CD4-positive, alpha-beta memory T cell (primary cell): Measurements from ENCODE around the gene STX1A. TPM values are rescaled to one million over a fixed set of nuclear protein-coding genes. Genes with fewer than 3 reads are reported as not detected.

Experiments used
- CTCF ChIA-PET: fragments of 350-600 bp; sonication (Branson Sonifier 250); formaldehyde crosslinking; loops from one replicate; lab custom pipeline; 2021; ENCODE audit warnings: inconsistent platforms; ENCODE audit not compliant: partially characterized antibody; lab: Charles Lee
- POLR2A ChIA-PET: fragments of 350-600 bp; sonication (Branson Sonifier 250); formaldehyde crosslinking; loops from one replicate; lab custom pipeline; 2021; ENCODE audit not compliant: partially characterized antibody; lab: Charles Lee
- DNase-seq, 5 donors: peaks; one replicate each; pipeline versions ENCODE4 v3.0.0 to v3.0.0-alpha.2; 2020 to 2022; ENCODE audit warnings: mixed read lengths in 1 of 5
- H3K27ac ChIP-seq: one replicate; pipeline ENCODE4 v1.7.0; 2013; ENCODE audit warnings: low read depth, low read length
- H3K27me3 ChIP-seq: 2 replicates; pipeline ENCODE4 v1.7.0; 2013; ENCODE audit warnings: mild to moderate bottlenecking, low read length, moderate library complexity; ENCODE audit not compliant: insufficient read depth
- H3K36me3 ChIP-seq: 2 replicates; pipeline ENCODE4 v1.7.0; 2013; ENCODE audit warnings: mild to moderate bottlenecking, low read length, moderate library complexity; ENCODE audit not compliant: insufficient read depth
- H3K4me1 ChIP-seq: 2 replicates; pipeline ENCODE4 v1.7.0; 2013; ENCODE audit warnings: mild to moderate bottlenecking, low read length, moderate library complexity; ENCODE audit not compliant: insufficient read depth
- H3K4me3 ChIP-seq, 2 donors: one replicate each; pipeline ENCODE4 v1.7.0; 2013; ENCODE audit warnings: low read length in 2 of 2, mild to moderate bottlenecking in 1 of 2
- H3K9me3 ChIP-seq, 2 donors: one replicate each; pipeline ENCODE4 v1.7.0; 2013; ENCODE audit warnings: low read length in 2 of 2, control low read depth in 1 of 2; ENCODE audit not compliant: control insufficient read depth in 1 of 2
- H3K27ac Mint-ChIP-seq, 7 donors: one replicate each; pipeline ENCODE4 v1.8.0; 2020 to 2021; ENCODE audit warnings: mixed read lengths in 7 of 7, mild to moderate bottlenecking in 6 of 7, inconsistent platforms in 3 of 7, moderate library complexity in 3 of 7
- H3K27me3 Mint-ChIP-seq, 2 donors: one replicate each; pipeline ENCODE4 v1.8.0; 2020 to 2021; ENCODE audit warnings: mixed read lengths in 2 of 2
- H3K36me3 Mint-ChIP-seq, 2 donors: one replicate each; pipeline ENCODE4 v1.8.0; 2020 to 2021; ENCODE audit warnings: mixed read lengths in 2 of 2, inconsistent platforms in 1 of 2, mild to moderate bottlenecking in 1 of 2
- H3K4me1 Mint-ChIP-seq, 4 donors: one replicate each; pipeline ENCODE4 v1.8.0; 2020 to 2021; ENCODE audit warnings: mixed read lengths in 4 of 4, mild to moderate bottlenecking in 1 of 4
- H3K4me3 Mint-ChIP-seq, 8 donors: one replicate each; pipeline ENCODE4 v1.8.0; 2020 to 2021; ENCODE audit warnings: mixed read lengths in 8 of 8, mild to moderate bottlenecking in 7 of 8, moderate library complexity in 6 of 8, inconsistent platforms in 3 of 8
- H3K9me3 Mint-ChIP-seq, 8 donors: one replicate each; pipeline ENCODE4 v1.8.0; 2020 to 2021; ENCODE audit warnings: mixed read lengths in 8 of 8, mild to moderate bottlenecking in 5 of 8, inconsistent platforms in 3 of 8, moderate library complexity in 1 of 8
- intact Hi-C: fragments of 100-400 bp; cut with micrococcal nuclease; formaldehyde crosslinking; loops from one replicate; pipeline ENCODE4 v1.15.1; 2023
- polyA plus RNA-seq, 2 donors: library from polyadenylated mRNA; unstranded; fragments of 300-500 nt; fragmentation: Illumina TruSeq; gene quantifications; one replicate each; pipeline ENCODE4 v1.2.3, GENCODE V29; 2021
- total RNA-seq, 2 experiments: library from RNA; stranded (reverse); gene quantifications; one replicate each; pipeline ENCODE4 v1.2.3, GENCODE V29; 2021

STX1A gene
- total and polyA plus RNA-seq, 4 experiments from 2014 or later, result 1.2 to 8.3 (median 5.4) TPM

DNA sequence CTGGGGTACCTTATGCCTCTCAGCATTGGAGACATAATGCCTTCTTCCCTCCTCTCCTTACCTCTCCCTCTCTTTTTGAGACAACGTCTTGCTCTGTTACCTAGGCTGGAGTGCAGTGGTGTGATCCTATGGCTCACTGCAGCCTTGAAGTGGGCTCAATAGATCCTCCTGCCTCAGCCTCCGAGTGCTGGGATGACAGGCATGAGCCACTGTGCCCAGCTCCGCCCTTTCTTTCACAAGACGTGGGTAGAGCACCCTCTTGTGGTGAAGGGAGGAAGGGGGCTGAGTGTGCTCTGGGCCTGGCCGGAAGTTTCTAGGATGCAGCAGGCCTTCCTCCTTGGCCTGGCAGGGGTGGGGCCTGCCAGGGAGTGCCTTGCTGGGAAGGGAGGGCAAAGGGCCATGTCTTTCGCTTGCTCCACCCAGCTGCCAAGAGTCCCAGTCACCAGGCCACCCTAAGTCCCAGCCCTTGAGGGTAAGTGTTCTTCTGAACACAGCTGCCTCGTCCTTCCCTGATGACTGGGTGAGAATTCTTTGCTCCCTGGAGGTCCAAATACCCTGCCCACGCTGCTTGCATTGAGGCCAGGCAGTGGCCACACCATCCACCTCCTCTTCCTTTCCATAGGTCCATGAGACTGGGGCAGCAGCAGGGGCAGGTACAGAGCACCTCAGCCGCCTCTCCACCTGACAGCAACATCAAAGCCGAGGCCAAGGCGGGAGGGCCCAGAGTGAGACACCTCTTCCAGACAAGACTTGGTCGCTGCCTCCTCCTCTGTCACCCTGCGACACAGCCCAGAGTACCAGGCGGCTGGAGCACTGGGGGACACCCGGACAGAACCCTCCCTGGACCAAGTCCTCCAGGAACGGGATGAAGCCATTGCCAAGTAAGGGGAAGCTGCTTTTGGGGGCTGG lies 15.4 kb upstream of the STX1A start:
- H3K9me3 Mint-ChIP-seq, result no peaks in the 10 kb centered on the region
- H3K4me3 ChIP-seq, result no peak overlapping the region
- H3K36me3 ChIP-seq, result no peaks in the 10 kb centered on the region
- H3K36me3 Mint-ChIP-seq, result peaks cover 0 to 7% of the 10 kb centered on the region in 2 donors
- ChIA-PET POLR2A (interaction anchor here (0.6 to 1.8 kb wide), 7 partner anchors 15 to 213 kb away, joined by 3 to 9 read pairs (median 4); partner anchors contain the start of genes BAZ1B, BCL7B, STX1A and TBL2), CTCF (interaction anchor here (0.9 to 9.7 kb wide), 16 partner anchors 8 to 167 kb away, joined by 3 to 142 read pairs (median 4); partner anchors contain the start of genes STX1A and VPS37D)
- peak; percentile 81 to 85 (median 83) for DNase-seq
- peaks cover 21% of the 10 kb centered on the region for H3K4me1 ChIP-seq
- peaks cover 6 to 26% (median 13%) of the 10 kb centered on the region in 4 donors for H3K4me1 Mint-ChIP-seq
- H3K27ac ChIP-seq, result peak overlapping the region; percentile 50
- H3K4me3 Mint-ChIP-seq, result peak overlapping the region in 2 of 8 donors; percentile 12 to 13
- peaks cover 2 to 3% of the 10 kb centered on the region in 2 donors for H3K27me3 Mint-ChIP-seq
- intact Hi-C loops, result loop anchor here (1.0 to 2.0 kb wide), 3 partner anchors 10 to 128 kb away; no protein-coding TSS in a partner anchor
- no peaks in the 10 kb centered on the region for H3K9me3 ChIP-seq
- H3K27ac Mint-ChIP-seq, result peak overlapping the region; percentile 63 to 95 (median 92)
- no peaks in the 10 kb centered on the region for H3K27me3 ChIP-seq

DNA sequence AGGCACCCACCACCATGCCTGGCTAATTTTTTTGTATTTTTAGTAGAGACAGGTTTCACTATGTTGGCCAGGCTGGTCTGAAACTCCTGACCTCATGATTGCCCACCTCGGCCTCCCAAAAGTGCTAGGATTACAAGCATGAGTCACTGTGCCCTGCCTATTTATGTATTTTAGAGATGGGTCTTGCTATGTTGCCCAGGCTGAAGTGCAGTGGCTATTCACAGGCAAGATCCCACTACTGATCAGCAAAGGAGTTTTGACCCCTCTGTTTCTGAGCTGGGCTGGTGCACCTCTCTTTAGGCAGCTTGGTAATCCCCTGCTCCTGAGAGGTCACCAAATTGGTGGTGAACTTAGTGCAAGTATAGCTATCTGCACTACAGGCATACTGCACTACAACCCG lies 12.9 kb upstream of the STX1A start:
- Histone ChIP-seq H3K4me1 (peaks cover 9% of the 10 kb centered on the region), H3K4me3 (no peak overlapping the region), H3K9me3 (no peaks in the 10 kb centered on the region), H3K27me3 (no peaks in the 10 kb centered on the region), H3K27ac (no peak overlapping the region), H3K36me3 (no peaks in the 10 kb centered on the region)
- intact Hi-C loops, result no loop called here
- peaks cover 4 to 20% (median 6%) of the 10 kb centered on the region in 4 donors for H3K4me1 Mint-ChIP-seq
- no peak overlapping the region for H3K4me3 Mint-ChIP-seq
- ChIA-PET CTCF (interaction anchor here (0.7 to 9.7 kb wide), 7 partner anchors 10 to 281 kb away, joined by 3 to 142 read pairs (median 3); no protein-coding TSS in a partner anchor), POLR2A (no interaction called here)
- no peak for DNase-seq
- H3K9me3 Mint-ChIP-seq, result no peaks in the 10 kb centered on the region
- H3K27ac Mint-ChIP-seq, result no peak overlapping the region
- peaks cover 8% of the 10 kb centered on the region in 2 donors for H3K27me3 Mint-ChIP-seq
- H3K36me3 Mint-ChIP-seq, result peaks cover 0 to 3% of the 10 kb centered on the region in 2 donors

DNA sequence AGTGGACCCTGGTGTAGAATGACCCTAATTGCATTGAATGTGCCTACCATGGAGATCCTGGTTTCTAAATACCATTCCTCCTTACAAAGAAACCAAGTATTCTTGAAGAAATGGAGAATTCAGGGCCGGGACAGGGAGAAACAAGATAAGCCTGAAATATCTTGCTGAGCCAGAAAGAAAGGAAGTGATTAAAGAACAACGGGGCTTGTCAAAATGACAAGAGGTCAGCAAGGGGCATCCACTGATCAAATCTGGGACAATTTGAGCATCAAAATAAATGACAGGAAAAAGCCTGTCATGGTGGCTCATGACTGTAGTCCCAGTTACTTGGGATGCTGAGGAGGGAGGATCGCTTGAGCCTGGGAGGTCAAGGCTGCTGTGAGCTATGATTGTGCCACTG lies 11.0 kb upstream of the STX1A start:
- CTCF ChIA-PET, result interaction anchor here (1.1 to 2.8 kb wide), 2 partner anchors 124 kb away, joined by 3 to 34 read pairs; no protein-coding TSS in a partner anchor
- no peaks in the 10 kb centered on the region for H3K9me3 ChIP-seq
- H3K9me3 Mint-ChIP-seq, result no peaks in the 10 kb centered on the region
- peaks cover 8% of the 10 kb centered on the region in 2 donors for H3K27me3 Mint-ChIP-seq
- H3K27me3 ChIP-seq, result no peaks in the 10 kb centered on the region
- intact Hi-C loops, result no loop called here
- no peak overlapping the region for H3K27ac Mint-ChIP-seq
- no peak overlapping the region for H3K4me3 Mint-ChIP-seq
- DNase-seq, result no peak
- H3K4me1 ChIP-seq, result peaks cover 7% of the 10 kb centered on the region
- H3K4me1 Mint-ChIP-seq, result peaks cover 4 to 10% (median 6%) of the 10 kb centered on the region in 4 donors
- no peak overlapping the region for H3K4me3 ChIP-seq
- no peaks in the 10 kb centered on the region for H3K36me3 Mint-ChIP-seq
- POLR2A ChIA-PET, result no interaction called here
- no peak overlapping the region for H3K27ac ChIP-seq
- H3K36me3 ChIP-seq, result no peaks in the 10 kb centered on the region

DNA sequence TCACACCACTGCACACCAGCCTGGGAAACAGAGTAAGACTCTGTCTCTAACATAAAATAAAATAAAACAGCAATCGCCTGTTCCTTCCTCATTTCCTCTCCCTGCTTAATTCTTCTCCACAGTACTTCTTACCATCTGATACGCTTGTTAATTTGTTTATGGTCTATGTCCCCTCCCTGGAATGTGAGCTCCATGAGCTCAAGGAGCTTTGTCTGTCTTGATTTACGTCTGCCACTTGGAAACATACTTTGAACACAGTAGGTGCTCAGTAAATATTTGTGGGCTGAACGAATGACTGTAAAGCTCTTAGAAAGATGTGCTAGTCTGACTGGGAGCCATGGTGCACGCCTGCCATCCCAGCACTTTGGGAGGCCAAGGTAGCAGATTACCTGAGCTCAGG lies 9.1 kb upstream of the STX1A start:
- ChIA-PET CTCF (interaction anchor here (0.9 to 2.8 kb wide), 6 partner anchors 26 to 129 kb away, joined by 3 to 34 read pairs (median 4); no protein-coding TSS in a partner anchor), POLR2A (no interaction called here)
- Histone ChIP-seq H3K4me1 (no peaks in the 10 kb centered on the region), H3K36me3 (no peaks in the 10 kb centered on the region), H3K9me3 (no peaks in the 10 kb centered on the region), H3K4me3 (no peak overlapping the region), H3K27me3 (no peaks in the 10 kb centered on the region), H3K27ac (no peak overlapping the region)
- Mint-ChIP-seq H3K36me3 (no peaks in the 10 kb centered on the region), H3K27ac (no peak overlapping the region), H3K4me3 (no peak overlapping the region), H3K4me1 (peaks cover 0 to 2% (median 0%) of the 10 kb centered on the region in 4 donors), H3K9me3 (no peaks in the 10 kb centered on the region), H3K27me3 (peaks cover 8 to 10% of the 10 kb centered on the region in 2 donors)
- DNase-seq, result no peak
- intact Hi-C loops, result no loop called here

DNA sequence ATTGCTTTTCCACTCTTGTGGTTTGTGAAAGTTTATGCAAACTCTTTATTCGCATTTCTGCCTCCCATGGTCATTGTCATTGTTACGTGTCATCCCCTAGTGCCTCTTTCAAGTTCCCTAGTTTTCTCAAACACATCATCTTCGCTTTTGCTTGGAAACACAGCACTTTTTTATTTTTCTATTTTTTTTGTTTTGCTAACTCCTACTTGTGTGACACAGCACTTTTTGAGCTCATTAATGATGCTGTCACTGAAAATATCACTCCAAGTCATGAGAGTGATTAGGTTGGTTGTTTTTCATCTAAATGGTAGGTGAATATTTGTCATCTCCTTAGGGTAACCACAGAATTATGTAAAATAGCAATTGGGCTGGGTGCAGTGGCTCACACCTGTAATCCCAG lies 8.5 kb upstream of the STX1A start:
- CTCF ChIA-PET, result interaction anchor here (0.9 to 2.8 kb wide), 4 partner anchors 25 to 121 kb away, joined by 3 to 34 read pairs (median 4); no protein-coding TSS in a partner anchor
- H3K9me3 Mint-ChIP-seq, result no peaks in the 10 kb centered on the region

DNA sequence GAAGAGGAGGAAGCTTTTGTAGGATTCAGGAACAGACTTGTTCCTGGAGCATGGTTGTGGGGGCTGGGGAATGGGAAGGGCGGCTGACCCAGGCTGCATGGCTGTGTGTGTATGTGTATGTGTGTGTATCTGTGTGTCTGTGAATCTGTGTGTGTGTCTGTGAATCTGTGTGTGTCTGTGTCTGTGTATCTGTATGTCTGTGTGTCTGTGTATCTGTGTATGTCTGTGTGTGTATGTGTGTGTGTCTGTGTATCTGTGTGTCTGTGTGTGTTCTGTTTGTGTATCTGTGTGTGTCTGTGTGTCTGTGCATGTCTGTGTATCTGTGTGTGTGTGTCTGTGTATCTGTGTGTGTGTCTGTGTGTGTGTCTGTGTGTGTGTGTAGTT lies 6.6 kb upstream of the STX1A start:
- no peak for DNase-seq
- no peak overlapping the region for H3K4me3 ChIP-seq
- Mint-ChIP-seq H3K4me3 (no peak overlapping the region), H3K36me3 (no peaks in the 10 kb centered on the region), H3K27me3 (peaks cover 8 to 10% of the 10 kb centered on the region in 2 donors), H3K4me1 (peaks cover 0 to 2% (median 0%) of the 10 kb centered on the region in 4 donors), H3K27ac (no peak overlapping the region), H3K9me3 (no peaks in the 10 kb centered on the region)
- no peaks in the 10 kb centered on the region for H3K9me3 ChIP-seq
- H3K36me3 ChIP-seq, result no peaks in the 10 kb centered on the region
- CTCF ChIA-PET, result interaction anchor here (1.0 to 5.9 kb wide), 8 partner anchors 9 to 135 kb away, joined by 3 to 111 read pairs (median 5); partner anchors contain the start of gene ABHD11
- POLR2A ChIA-PET, result interaction anchor here (1.8 kb wide), 1 partner anchor 119 kb away, joined by 9 read pairs; no protein-coding TSS in a partner anchor
- intact Hi-C loops, result no loop called here
- no peaks in the 10 kb centered on the region for H3K27me3 ChIP-seq
- H3K27ac ChIP-seq, result no peak overlapping the region
- no peaks in the 10 kb centered on the region for H3K4me1 ChIP-seq

More for the DNA sequence above, 8.5 kb upstream of the STX1A start:
- Mint-ChIP-seq H3K4me3 (no peak overlapping the region), H3K27ac (peak overlapping the region in 1 of 7 donors; percentile 37), H3K36me3 (no peaks in the 10 kb centered on the region), H3K4me1 (peaks cover 0 to 2% (median 0%) of the 10 kb centered on the region in 4 donors), H3K27me3 (peaks cover 8 to 10% of the 10 kb centered on the region in 2 donors)
- H3K4me1 ChIP-seq, result no peaks in the 10 kb centered on the region
- no peak for DNase-seq
- H3K36me3 ChIP-seq, result no peaks in the 10 kb centered on the region
- H3K9me3 ChIP-seq, result no peaks in the 10 kb centered on the region
- H3K4me3 ChIP-seq, result no peak overlapping the region
- H3K27ac ChIP-seq, result no peak overlapping the region
- POLR2A ChIA-PET, result no interaction called here
- intact Hi-C loops, result no loop called here
- H3K27me3 ChIP-seq, result no peaks in the 10 kb centered on the region

DNA sequence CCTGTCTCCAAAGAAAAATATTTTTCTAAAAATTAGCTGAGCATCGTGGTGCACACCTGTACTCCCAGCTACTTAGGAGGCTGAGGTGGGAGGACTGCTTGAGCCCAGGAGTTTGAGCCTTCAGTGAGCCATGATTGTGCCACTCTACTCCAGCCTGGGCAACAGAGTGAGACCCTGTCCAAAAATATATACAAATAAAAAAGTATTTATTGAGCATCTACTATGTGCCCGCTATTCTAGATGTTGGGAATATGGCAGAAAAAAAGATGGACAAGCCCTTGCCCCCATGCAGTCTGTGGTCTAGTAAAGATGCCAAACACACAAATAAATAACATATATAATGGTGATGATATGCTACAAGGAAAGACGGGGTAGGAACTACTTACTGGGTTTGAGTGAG lies 4.3 kb upstream of the STX1A start:
- peaks cover 5 to 7% of the 10 kb centered on the region in 2 donors for H3K27me3 Mint-ChIP-seq
- H3K9me3 Mint-ChIP-seq, result no peaks in the 10 kb centered on the region
- no peaks in the 10 kb centered on the region for H3K36me3 Mint-ChIP-seq
- no peaks in the 10 kb centered on the region for H3K36me3 ChIP-seq
- H3K4me3 Mint-ChIP-seq, result no peak overlapping the region
- ChIA-PET CTCF (interaction anchor here (1.3 to 5.9 kb wide), 3 partner anchors 12 to 116 kb away, joined by 4 to 111 read pairs (median 5); partner anchors contain the start of gene ABHD11), POLR2A (no interaction called here)
- peaks cover 5% of the 10 kb centered on the region for H3K4me1 ChIP-seq
- H3K27ac Mint-ChIP-seq, result no peak overlapping the region
- H3K27me3 ChIP-seq, result no peaks in the 10 kb centered on the region
- no peaks in the 10 kb centered on the region for H3K9me3 ChIP-seq
- intact Hi-C loops, result no loop called here
- H3K4me1 Mint-ChIP-seq, result peaks cover 4 to 9% (median 5%) of the 10 kb centered on the region in 4 donors
- H3K4me3 ChIP-seq, result no peak overlapping the region
- no peak for DNase-seq
- no peak overlapping the region for H3K27ac ChIP-seq
